Ovary (tissue), 9 donors: ENCODE data around the gene PLEKHA6. TPM values are rescaled to one million over a fixed set of nuclear protein-coding genes. Genes with fewer than 3 reads are reported as not detected.

ENCODE experiments used
- DNase-seq, 5 donors: peaks; one replicate each; pipeline ENCODE4 v3.0.0-alpha.2; 2019 to 2020
- H3K27ac ChIP-seq, 2 donors: fragments of 200-600 bp; one replicate each; pipeline versions ENCODE4 v1.5.1 to v1.8.0; 2019 to 2022
- H3K27me3 ChIP-seq: fragments of 200-600 bp; one replicate; pipeline ENCODE4 v1.8.0; 2022
- H3K36me3 ChIP-seq: fragments of 200-600 bp; sonication (generic); one replicate; pipeline ENCODE4 v1.5.1; 2019
- H3K4me1 ChIP-seq: one replicate; pipeline ENCODE4 v1.8.1; 2013; ENCODE audit warnings: mild to moderate bottlenecking, moderate library complexity; ENCODE audit not compliant: insufficient read depth
- H3K4me3 ChIP-seq: fragments of 200-600 bp; sonication (generic); one replicate; pipeline ENCODE4 v1.5.1; 2017
- H3K9me3 ChIP-seq, 2 donors: fragments of 200-600 bp in 1 of 2; sonication (generic) in 1 of 2; one replicate each; pipeline versions ENCODE4 v1.5.1 to v1.8.1; 2013 to 2019; ENCODE audit warnings: mild to moderate bottlenecking in 1 of 2, moderate library complexity in 1 of 2
- CTCF ChIP-seq, 3 donors: fragments of 450-650 bp in 2 of 3; fragments of 200-600 bp in 1 of 3; IDR thresholded peaks; one replicate each; pipeline versions ENCODE4 v1.5.1 to v1.8.0; 2016 to 2022; ENCODE audit warnings: antibody characterized with exemption in 3 of 3, mild to moderate bottlenecking in 1 of 3
- EP300 ChIP-seq: sonication (generic); formaldehyde crosslinking; IDR thresholded peaks from one replicate; pipeline ENCODE4 v1.6.1; 2017; ENCODE audit warnings: antibody characterized with exemption
- POLR2A ChIP-seq: fragments of 450-650 bp; IDR thresholded peaks from one replicate; pipeline ENCODE4 v1.6.1; 2017; ENCODE audit warnings: antibody characterized with exemption, mild to moderate bottlenecking, moderate library complexity
- WGBS, 3 donors: extraction: QIAGEN DNeasy Blood & Tissue Kit in 1 of 3; methylation state at CpG; one replicate each; pipeline versions ENCODE4 v1.1.5 to v1.1.7; 2013 to 2017; 5-methylcytosine and 5-hydroxymethylcytosine counted together
- intact Hi-C, 4 donors: fragments of 100-400 bp; cut with DNase I; formaldehyde crosslinking; loops; one replicate each; pipeline versions ENCODE4 v1.11.0 to v1.15.1; 2022 to 2023
- polyA plus RNA-seq, 2 donors: library from polyadenylated mRNA; stranded (reverse); fragments of 200-250 nt in 1 of 2; fragments of 350-450 nt in 1 of 2; fragmentation: Illumina TruSeq in 1 of 2; extraction: RNeasy Lipid Tissue Mini Kit (QIAGEN cat#74804) in 1 of 2; gene quantifications; one replicate each; pipeline ENCODE4 v1.2.3, GENCODE V29; 2013 to 2014
- total RNA-seq, 7 donors: library from RNA; depleted of rRNA in 2 of 7; stranded (reverse); fragments of >200 nt in 2 of 7; fragmentation: NEBNext Ultra II Directional in 3 of 7; extraction: Animal tissue kit (Norgen Biotek cat#: 25700) in 3 of 7; gene quantifications; one replicate each; pipeline versions ENCODE4 v1.1.0 to v1.2.4, GENCODE V29; 2016 to 2023
- donor health status: DM: no; HTN: no; CAD: no; lungs with moderate emphysema.
- donor health status: DM: no; HTN: no; CAD: no.
- donor health status: Bipolar disorder and iron deficiency.
- donor health status: DM: yes; HTN: yes; CAD: no.
- donor health status: DM: no; HTN: no; CAD: no.
- donor health status: DM: yes; HTN: yes; CAD: no.

The PLEKHA6 gene
- total and polyA plus RNA-seq, 9 donors = 2.3 to 20.5 (median 6.6) TPM

GRCh38 chr1:204407295-204407971 is 47.7 kb upstream of the PLEKHA6 start:
- Histone ChIP-seq H3K9me3 (no peaks in the 10 kb centered on the region), H3K27me3 (no peaks in the 10 kb centered on the region), H3K27ac (no peak overlapping the region), H3K4me1 (peaks cover 3% of the 10 kb centered on the region), H3K36me3 (no peaks in the 10 kb centered on the region), H3K4me3 (peak overlapping the region; percentile 86)
- WGBS, 3 donors = 1 to 2% (median 1%) methylated on average over 3 of the region's 3 CpGs
- intact Hi-C loops = no loop called here
- no peak for DNase-seq
- TF ChIP-seq EP300 = no peak
- no peak for TF ChIP-seq POLR2A
- TF ChIP-seq CTCF (IDR thresholded peaks at IDR 0.05) = no peak

- peak overlapping the region; percentile 86 for H3K4me3 ChIP-seq
- no peak overlapping the region for H3K27ac ChIP-seq
- TF ChIP-seq POLR2A (no peak), EP300 (no peak), CTCF (IDR thresholded peaks at IDR 0.05) (no peak)
- intact Hi-C loops = no loop called here
- H3K9me3 ChIP-seq = no peaks in the 10 kb centered on the region
- H3K4me1 ChIP-seq = peaks cover 2% of the 10 kb centered on the region
- H3K36me3 ChIP-seq = no peaks in the 10 kb centered on the region
- H3K27me3 ChIP-seq = no peaks in the 10 kb centered on the region
- no peak for DNase-seq
- WGBS, 3 donors = 48 to 51% (median 48%) methylated on average over 4 of the region's 4 CpGs
Observed at GRCh38 chr1:204406621-204407020, 46.9 kb upstream of the PLEKHA6 start.

- Histone ChIP-seq H3K4me1 (peaks cover 2% of the 10 kb centered on the region), H3K27ac (no peak overlapping the region), H3K4me3 (no peak overlapping the region), H3K27me3 (no peaks in the 10 kb centered on the region), H3K36me3 (no peaks in the 10 kb centered on the region), H3K9me3 (no peaks in the 10 kb centered on the region)
- no peak for DNase-seq
- WGBS, 3 donors = 22 to 25% (median 24%) methylated on average over 2 of the region's 2 CpGs
- intact Hi-C loops = no loop called here
- no peak for TF ChIP-seq POLR2A
- no peak for TF ChIP-seq EP300
- no peak for TF ChIP-seq CTCF (IDR thresholded peaks at IDR 0.05)
Observed at GRCh38 chr1:204405988-204406387, 46.3 kb upstream of the PLEKHA6 start.

GRCh38 chr1:204404629-204405028 is 44.9 kb upstream of the PLEKHA6 start:
- H3K27me3 ChIP-seq = no peaks in the 10 kb centered on the region
- 72 to 77% (median 74%) methylated on average over 2 of the region's 2 CpGs for WGBS, 3 donors
- H3K4me3 ChIP-seq = no peak overlapping the region
- intact Hi-C loops = no loop called here
- H3K27ac ChIP-seq = no peak overlapping the region
- TF ChIP-seq EP300 (no peak), CTCF (IDR thresholded peaks at IDR 0.05) (no peak), POLR2A (no peak)
- no peaks in the 10 kb centered on the region for H3K9me3 ChIP-seq
- no peak for DNase-seq
- peaks cover 2% of the 10 kb centered on the region for H3K4me1 ChIP-seq
- no peaks in the 10 kb centered on the region for H3K36me3 ChIP-seq
